Activated CD8-positive, alpha-beta T cell treated with anti-CD3 and anti-CD28 coated beads for 36 hours (primary cell): ENCODE data around the gene RDH13. TPM values are rescaled to one million over a fixed set of nuclear protein-coding genes. Genes with fewer than 3 reads are reported as not detected.

ENCODE experiments used
- ATAC-seq: fragments of 200-7000 bp; cut with Tn5 transposase; one replicate; pipeline ENCODE4 v1.10.0; 2021; ENCODE audit warnings: mild to moderate bottlenecking, moderate library complexity
- CTCF ChIA-PET: fragments of 350-600 bp; sonication (Branson Sonifier 250); formaldehyde crosslinking; loops from one replicate; lab custom pipeline; 2021; ENCODE audit warnings: antibody characterized with exemption; lab: Charles Lee
- POLR2A ChIA-PET: fragments of 350-600 bp; sonication (Branson Sonifier 250); formaldehyde crosslinking; loops from one replicate; lab custom pipeline; 2021; ENCODE audit warnings: antibody characterized with exemption; lab: Charles Lee
- DNase-seq: peaks from one replicate; pipeline ENCODE4 v3.0.0-alpha.2; 2020
- H3K27ac Mint-ChIP-seq: one replicate; pipeline ENCODE4 v1.8.0; 2021; ENCODE audit warnings: mild to moderate bottlenecking, mixed read lengths
- H3K27me3 Mint-ChIP-seq: one replicate; pipeline ENCODE4 v1.8.0; 2021; ENCODE audit warnings: mixed read lengths
- H3K36me3 Mint-ChIP-seq: one replicate; pipeline ENCODE4 v1.8.0; 2021; ENCODE audit warnings: low read depth, mixed read lengths
- H3K4me1 Mint-ChIP-seq: one replicate; pipeline ENCODE4 v1.8.0; 2021; ENCODE audit warnings: low read depth, mixed read lengths
- H3K4me3 Mint-ChIP-seq: one replicate; pipeline ENCODE4 v1.8.0; 2021; ENCODE audit warnings: mild to moderate bottlenecking, moderate library complexity, mixed read lengths
- H3K9me3 Mint-ChIP-seq: one replicate; pipeline ENCODE4 v1.8.0; 2021; ENCODE audit warnings: mixed read lengths
- CTCF ChIP-seq: fragments of 200-600 bp; IDR thresholded peaks from one replicate; pipeline ENCODE4 v1.8.0; 2022; ENCODE audit warnings: antibody characterized with exemption, mild to moderate bottlenecking
- intact Hi-C: fragments of 100-400 bp; cut with micrococcal nuclease; formaldehyde crosslinking; loops from one replicate; pipeline ENCODE4 v1.10.0; 2022
- total RNA-seq, 2 experiments: library from RNA; stranded (reverse); gene quantifications; one replicate each; pipeline ENCODE4 v1.2.3, GENCODE V29; 2021

RDH13 gene
- total RNA-seq, 2 experiments from 2014 or later = 17.3 to 18.2 TPM

- no peaks in the 10 kb centered on the region for H3K4me1 Mint-ChIP-seq
- H3K27me3 Mint-ChIP-seq = no peaks in the 10 kb centered on the region
- POLR2A ChIA-PET = no interaction called here
- CTCF ChIA-PET = interaction anchor here (0.7 to 1.4 kb wide), 3 partner anchors 11 to 61 kb away, joined by 3 read pairs; no protein-coding TSS in a partner anchor
- TF ChIP-seq CTCF = no peak
- ATAC-seq (no peak), DNase-seq (no peak)
- H3K36me3 Mint-ChIP-seq = peaks cover 31% of the 10 kb centered on the region
- H3K27ac Mint-ChIP-seq = no peak overlapping the region
- intact Hi-C loops = no loop called here
- H3K4me3 Mint-ChIP-seq = no peak overlapping the region
- peaks cover 1% of the 10 kb centered on the region for H3K9me3 Mint-ChIP-seq
Observed at GRCh38 chr19:55098716-55099556, 36.0 kb upstream of the RDH13 start.

- H3K27me3 Mint-ChIP-seq = no peaks in the 10 kb centered on the region
- H3K4me3 Mint-ChIP-seq = no peak overlapping the region
- no peak overlapping the region for H3K27ac Mint-ChIP-seq
- POLR2A ChIA-PET = no interaction called here
- H3K4me1 Mint-ChIP-seq = no peaks in the 10 kb centered on the region
- no peak for TF ChIP-seq CTCF
- ATAC-seq = no peak
- CTCF ChIA-PET = interaction anchor here (0.7 kb wide), 1 partner anchor 10 kb away, joined by 3 read pairs; no protein-coding TSS in a partner anchor
- DNase-seq = no peak
- intact Hi-C loops = no loop called here
- H3K36me3 Mint-ChIP-seq = peaks cover 26% of the 10 kb centered on the region
- H3K9me3 Mint-ChIP-seq = peaks cover under 1% of the 10 kb centered on the region
Observed at GRCh38 chr19:55097864-55098715, 35.1 kb upstream of the RDH13 start.

GRCh38 chr19:55096061-55096701 lies 33.2 kb upstream of the RDH13 start:
- TF ChIP-seq CTCF = no peak
- ATAC-seq = no peak
- H3K4me3 Mint-ChIP-seq = no peak overlapping the region
- intact Hi-C loops = no loop called here
- no peak overlapping the region for H3K27ac Mint-ChIP-seq
- ChIA-PET CTCF (no interaction called here), POLR2A (interaction anchor here (0.5 kb wide), 1 partner anchor 84 kb away, joined by 4 read pairs; no protein-coding TSS in a partner anchor)
- no peak for DNase-seq
- no peaks in the 10 kb centered on the region for H3K9me3 Mint-ChIP-seq
- peaks cover 15% of the 10 kb centered on the region for H3K36me3 Mint-ChIP-seq
- H3K4me1 Mint-ChIP-seq = no peaks in the 10 kb centered on the region
- H3K27me3 Mint-ChIP-seq = no peaks in the 10 kb centered on the region

GRCh38 chr19:55095260-55096060 lies 32.5 kb upstream of the RDH13 start:
- ChIA-PET CTCF (no interaction called here), POLR2A (interaction anchor here (0.5 kb wide), 1 partner anchor 83 kb away, joined by 4 read pairs; no protein-coding TSS in a partner anchor)
- intact Hi-C loops = no loop called here
- Mint-ChIP-seq H3K4me3 (no peak overlapping the region), H3K9me3 (no peaks in the 10 kb centered on the region), H3K27ac (no peak overlapping the region), H3K4me1 (no peaks in the 10 kb centered on the region), H3K27me3 (no peaks in the 10 kb centered on the region), H3K36me3 (peaks cover 17% of the 10 kb centered on the region)
- ATAC-seq (peak; percentile 51), DNase-seq (no peak)
- no peak for TF ChIP-seq CTCF
